ENCODE data around the gene CDC42. TPM values are rescaled to one million over a fixed set of nuclear protein-coding genes. Genes with fewer than 3 reads are reported as not detected.

CDC42 gene
- 209 and 250 TPM in 2 replicates for total RNA-seq

DNA sequence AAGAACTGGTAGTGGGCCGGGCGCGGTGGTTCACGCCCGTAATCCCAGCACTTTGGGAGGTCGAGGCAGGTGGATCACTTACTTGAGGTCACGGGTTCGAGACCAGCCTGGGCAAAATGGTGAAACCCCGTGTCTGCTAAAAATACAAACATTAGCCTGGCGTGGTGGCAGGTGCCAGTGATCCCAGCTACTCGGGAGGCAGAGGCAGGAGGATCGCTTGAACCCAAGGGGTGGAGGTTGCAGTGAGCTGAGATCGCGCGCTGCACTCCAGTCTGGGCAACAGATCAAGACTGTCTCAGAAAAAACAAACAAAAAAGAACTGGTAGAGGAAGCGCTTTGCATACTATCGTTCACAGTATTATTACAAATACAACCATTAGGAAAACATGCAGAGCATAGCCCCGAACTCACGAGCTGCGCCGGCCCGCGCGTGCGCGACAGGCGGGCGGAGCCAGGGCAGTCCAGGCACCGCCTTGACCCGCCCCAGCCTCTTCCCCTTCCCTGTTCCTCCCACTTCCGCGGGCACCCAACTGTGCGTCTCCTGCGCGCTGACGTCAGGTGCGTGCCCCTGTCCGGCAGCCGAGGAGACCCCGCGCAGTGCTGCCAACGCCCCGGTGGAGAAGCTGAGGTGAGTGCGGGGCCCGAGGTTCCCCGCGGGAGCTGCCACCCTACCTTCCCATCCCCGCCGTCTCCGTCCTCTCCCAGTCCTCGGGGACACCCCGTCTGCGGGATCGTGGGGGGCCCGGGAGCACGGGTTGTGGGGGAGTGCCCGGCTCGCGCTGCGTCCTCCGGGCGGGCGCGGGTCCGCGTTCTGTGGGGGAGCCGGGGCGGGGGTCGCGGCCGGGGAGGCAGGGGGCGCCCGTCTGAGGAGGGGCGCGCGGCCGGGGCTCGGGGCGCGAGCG is at the start of gene CDC42:
Gene CDC42 (plus strand): TSS at position 595 of the 902 bp plus-strand sequence. CDS start 25,770 bp downstream, outside the sequence.

Other genes with a start within 250 kb of the CDC42 start
- gene LDLRAD2, start 240.4 kb upstream of the CDC42 start, total RNA-seq: 0.13 TPM in 1 of 2 replicates, not detected in the other
- gene HSPG2, start 115.4 kb upstream of the CDC42 start, total RNA-seq: 659 and 1,078 TPM in 2 replicates
- gene CELA3B, start 75.7 kb upstream of the CDC42 start, total RNA-seq: not detected in 2 replicates
- gene CELA3A, start 51.1 kb upstream of the CDC42 start, total RNA-seq: not detected in 2 replicates
- not detected in 2 replicates for gene WNT4, start 90.4 kb downstream of the CDC42 start, total RNA-seq